CD4-positive, alpha-beta memory T cell (primary cell): ENCODE data around the gene CCDC192. TPM values are rescaled to one million over a fixed set of nuclear protein-coding genes. Genes with fewer than 3 reads are reported as not detected.

Experiments used
- CTCF ChIA-PET: fragments of 350-600 bp; sonication (Branson Sonifier 250); formaldehyde crosslinking; loops from one replicate; lab custom pipeline; 2021; ENCODE audit warnings: inconsistent platforms; ENCODE audit not compliant: partially characterized antibody; lab: Charles Lee
- POLR2A ChIA-PET: fragments of 350-600 bp; sonication (Branson Sonifier 250); formaldehyde crosslinking; loops from one replicate; lab custom pipeline; 2021; ENCODE audit not compliant: partially characterized antibody; lab: Charles Lee
- DNase-seq, 5 donors: peaks; one replicate each; pipeline versions ENCODE4 v3.0.0 to v3.0.0-alpha.2; 2020 to 2022; ENCODE audit warnings: mixed read lengths in 1 of 5
- H3K27ac ChIP-seq: one replicate; pipeline ENCODE4 v1.7.0; 2013; ENCODE audit warnings: low read depth, low read length
- H3K27me3 ChIP-seq: 2 replicates; pipeline ENCODE4 v1.7.0; 2013; ENCODE audit warnings: mild to moderate bottlenecking, low read length, moderate library complexity; ENCODE audit not compliant: insufficient read depth
- H3K36me3 ChIP-seq: 2 replicates; pipeline ENCODE4 v1.7.0; 2013; ENCODE audit warnings: mild to moderate bottlenecking, low read length, moderate library complexity; ENCODE audit not compliant: insufficient read depth
- H3K4me1 ChIP-seq: 2 replicates; pipeline ENCODE4 v1.7.0; 2013; ENCODE audit warnings: mild to moderate bottlenecking, low read length, moderate library complexity; ENCODE audit not compliant: insufficient read depth
- H3K4me3 ChIP-seq, 2 donors: one replicate each; pipeline ENCODE4 v1.7.0; 2013; ENCODE audit warnings: low read length in 2 of 2, mild to moderate bottlenecking in 1 of 2
- H3K9me3 ChIP-seq, 2 donors: one replicate each; pipeline ENCODE4 v1.7.0; 2013; ENCODE audit warnings: low read length in 2 of 2, control low read depth in 1 of 2; ENCODE audit not compliant: control insufficient read depth in 1 of 2
- H3K27ac Mint-ChIP-seq, 7 donors: one replicate each; pipeline ENCODE4 v1.8.0; 2020 to 2021; ENCODE audit warnings: mixed read lengths in 7 of 7, mild to moderate bottlenecking in 6 of 7, inconsistent platforms in 3 of 7, moderate library complexity in 3 of 7
- H3K27me3 Mint-ChIP-seq, 2 donors: one replicate each; pipeline ENCODE4 v1.8.0; 2020 to 2021; ENCODE audit warnings: mixed read lengths in 2 of 2
- H3K36me3 Mint-ChIP-seq, 2 donors: one replicate each; pipeline ENCODE4 v1.8.0; 2020 to 2021; ENCODE audit warnings: mixed read lengths in 2 of 2, inconsistent platforms in 1 of 2, mild to moderate bottlenecking in 1 of 2
- H3K4me1 Mint-ChIP-seq, 4 donors: one replicate each; pipeline ENCODE4 v1.8.0; 2020 to 2021; ENCODE audit warnings: mixed read lengths in 4 of 4, mild to moderate bottlenecking in 1 of 4
- H3K4me3 Mint-ChIP-seq, 8 donors: one replicate each; pipeline ENCODE4 v1.8.0; 2020 to 2021; ENCODE audit warnings: mixed read lengths in 8 of 8, mild to moderate bottlenecking in 7 of 8, moderate library complexity in 6 of 8, inconsistent platforms in 3 of 8
- H3K9me3 Mint-ChIP-seq, 8 donors: one replicate each; pipeline ENCODE4 v1.8.0; 2020 to 2021; ENCODE audit warnings: mixed read lengths in 8 of 8, mild to moderate bottlenecking in 5 of 8, inconsistent platforms in 3 of 8, moderate library complexity in 1 of 8
- intact Hi-C: fragments of 100-400 bp; cut with micrococcal nuclease; formaldehyde crosslinking; loops from one replicate; pipeline ENCODE4 v1.15.1; 2023
- polyA plus RNA-seq, 2 donors: library from polyadenylated mRNA; unstranded; fragments of 300-500 nt; fragmentation: Illumina TruSeq; gene quantifications; one replicate each; pipeline ENCODE4 v1.2.3, GENCODE V29; 2021
- total RNA-seq, 2 experiments: library from RNA; stranded (reverse); gene quantifications; one replicate each; pipeline ENCODE4 v1.2.3, GENCODE V29; 2021

Gene CCDC192
- total and polyA plus RNA-seq, 4 experiments from 2014 or later, result not detected

- no peaks in the 10 kb centered on the region for H3K27me3 ChIP-seq
- H3K27ac ChIP-seq, result no peak overlapping the region
- DNase-seq, result no peak
- H3K27me3 Mint-ChIP-seq, result no peaks in the 10 kb centered on the region
- no peak overlapping the region for H3K27ac Mint-ChIP-seq
- H3K9me3 Mint-ChIP-seq, result no peaks in the 10 kb centered on the region
- no peaks in the 10 kb centered on the region for H3K4me1 Mint-ChIP-seq
- no peaks in the 10 kb centered on the region for H3K36me3 Mint-ChIP-seq
- POLR2A ChIA-PET, result no interaction called here
- no peaks in the 10 kb centered on the region for H3K36me3 ChIP-seq
- CTCF ChIA-PET, result no interaction called here
- H3K4me1 ChIP-seq, result no peaks in the 10 kb centered on the region
- intact Hi-C loops, result no loop called here
- no peak overlapping the region for H3K4me3 Mint-ChIP-seq
- H3K9me3 ChIP-seq, result no peaks in the 10 kb centered on the region
- no peak overlapping the region for H3K4me3 ChIP-seq
Observed at GRCh38 chr5:127834094-127834531, 130.9 kb downstream of the CCDC192 start.

- Histone ChIP-seq H3K4me3 (no peak overlapping the region), H3K9me3 (no peaks in the 10 kb centered on the region), H3K36me3 (no peaks in the 10 kb centered on the region), H3K27ac (no peak overlapping the region), H3K4me1 (no peaks in the 10 kb centered on the region), H3K27me3 (no peaks in the 10 kb centered on the region)
- ChIA-PET POLR2A (no interaction called here), CTCF (no interaction called here)
- intact Hi-C loops, result no loop called here
- Mint-ChIP-seq H3K4me1 (no peaks in the 10 kb centered on the region), H3K27me3 (no peaks in the 10 kb centered on the region), H3K9me3 (no peaks in the 10 kb centered on the region), H3K27ac (no peak overlapping the region), H3K36me3 (no peaks in the 10 kb centered on the region), H3K4me3 (no peak overlapping the region)
- no peak for DNase-seq
Observed at GRCh38 chr5:127834554-127834953, 131.4 kb downstream of the CCDC192 start.

GRCh38 chr5:127838661-127839060, 135.5 kb downstream of the CCDC192 start:
- Histone ChIP-seq H3K4me1 (no peaks in the 10 kb centered on the region), H3K36me3 (no peaks in the 10 kb centered on the region), H3K9me3 (no peaks in the 10 kb centered on the region), H3K27ac (no peak overlapping the region), H3K4me3 (no peak overlapping the region), H3K27me3 (no peaks in the 10 kb centered on the region)
- no peak overlapping the region for H3K27ac Mint-ChIP-seq
- intact Hi-C loops, result no loop called here
- H3K4me1 Mint-ChIP-seq, result no peaks in the 10 kb centered on the region
- H3K27me3 Mint-ChIP-seq, result no peaks in the 10 kb centered on the region
- H3K4me3 Mint-ChIP-seq, result no peak overlapping the region
- ChIA-PET POLR2A (no interaction called here), CTCF (no interaction called here)
- H3K36me3 Mint-ChIP-seq, result no peaks in the 10 kb centered on the region
- no peaks in the 10 kb centered on the region for H3K9me3 Mint-ChIP-seq
- DNase-seq, result no peak

GRCh38 chr5:127839072-127839471, 135.9 kb downstream of the CCDC192 start:
- no peak overlapping the region for H3K27ac ChIP-seq
- POLR2A ChIA-PET, result no interaction called here

GRCh38 chr5:127839496-127840197, 136.5 kb downstream of the CCDC192 start:
- DNase-seq, result no peak
- intact Hi-C loops, result no loop called here
- H3K27ac Mint-ChIP-seq, result no peak overlapping the region
- no peaks in the 10 kb centered on the region for H3K36me3 ChIP-seq
- H3K9me3 Mint-ChIP-seq, result no peaks in the 10 kb centered on the region
- H3K9me3 ChIP-seq, result no peaks in the 10 kb centered on the region
- H3K36me3 Mint-ChIP-seq, result no peaks in the 10 kb centered on the region
- no peak overlapping the region for H3K27ac ChIP-seq
- H3K27me3 ChIP-seq, result no peaks in the 10 kb centered on the region
- H3K4me1 ChIP-seq, result no peaks in the 10 kb centered on the region
- H3K4me1 Mint-ChIP-seq, result no peaks in the 10 kb centered on the region
- no peak overlapping the region for H3K4me3 ChIP-seq
- H3K27me3 Mint-ChIP-seq, result peaks cover 0 to 3% of the 10 kb centered on the region in 2 donors
- CTCF ChIA-PET, result no interaction called here
- POLR2A ChIA-PET, result no interaction called here
- no peak overlapping the region for H3K4me3 Mint-ChIP-seq

More at GRCh38 chr5:127839072-127839471, 135.9 kb downstream of the CCDC192 start:
- no peak for DNase-seq
- Mint-ChIP-seq H3K4me1 (no peaks in the 10 kb centered on the region), H3K27ac (no peak overlapping the region), H3K36me3 (no peaks in the 10 kb centered on the region), H3K9me3 (no peaks in the 10 kb centered on the region), H3K27me3 (no peaks in the 10 kb centered on the region), H3K4me3 (no peak overlapping the region)
- H3K4me3 ChIP-seq, result no peak overlapping the region
- CTCF ChIA-PET, result no interaction called here
- no peaks in the 10 kb centered on the region for H3K27me3 ChIP-seq
- intact Hi-C loops, result no loop called here
- no peaks in the 10 kb centered on the region for H3K9me3 ChIP-seq
- no peaks in the 10 kb centered on the region for H3K36me3 ChIP-seq
- H3K4me1 ChIP-seq, result no peaks in the 10 kb centered on the region

- Histone ChIP-seq H3K4me1 (no peaks in the 10 kb centered on the region), H3K27me3 (no peaks in the 10 kb centered on the region), H3K9me3 (no peaks in the 10 kb centered on the region), H3K27ac (no peak overlapping the region), H3K4me3 (no peak overlapping the region), H3K36me3 (no peaks in the 10 kb centered on the region)
- intact Hi-C loops, result no loop called here
- Mint-ChIP-seq H3K4me3 (no peak overlapping the region), H3K27me3 (peaks cover 0 to 3% of the 10 kb centered on the region in 2 donors), H3K27ac (no peak overlapping the region), H3K9me3 (no peaks in the 10 kb centered on the region), H3K36me3 (no peaks in the 10 kb centered on the region), H3K4me1 (no peaks in the 10 kb centered on the region)
- ChIA-PET POLR2A (no interaction called here), CTCF (no interaction called here)
- DNase-seq, result no peak
Observed at GRCh38 chr5:127840198-127840524, 137.0 kb downstream of the CCDC192 start.

GRCh38 chr5:127840809-127841208, 137.6 kb downstream of the CCDC192 start:
- ChIA-PET CTCF (no interaction called here), POLR2A (no interaction called here)
- no peak overlapping the region for H3K4me3 Mint-ChIP-seq
- Histone ChIP-seq H3K27ac (no peak overlapping the region), H3K9me3 (no peaks in the 10 kb centered on the region), H3K36me3 (no peaks in the 10 kb centered on the region), H3K4me1 (no peaks in the 10 kb centered on the region), H3K4me3 (no peak overlapping the region), H3K27me3 (no peaks in the 10 kb centered on the region)
- intact Hi-C loops, result no loop called here
- no peaks in the 10 kb centered on the region for H3K9me3 Mint-ChIP-seq
- no peak overlapping the region for H3K27ac Mint-ChIP-seq
- peaks cover 0 to 3% of the 10 kb centered on the region in 2 donors for H3K27me3 Mint-ChIP-seq
- DNase-seq, result no peak
- H3K36me3 Mint-ChIP-seq, result no peaks in the 10 kb centered on the region
- no peaks in the 10 kb centered on the region for H3K4me1 Mint-ChIP-seq
